CD4-positive, alpha-beta memory T cell (primary cell): ENCODE data around the gene TUSC1. TPM values are rescaled to one million over a fixed set of nuclear protein-coding genes. Genes with fewer than 3 reads are reported as not detected.

ENCODE experiments used
- CTCF ChIA-PET: fragments of 350-600 bp; sonication (Branson Sonifier 250); formaldehyde crosslinking; loops from one replicate; lab custom pipeline; 2021; ENCODE audit warnings: inconsistent platforms; ENCODE audit not compliant: partially characterized antibody; lab: Charles Lee
- POLR2A ChIA-PET: fragments of 350-600 bp; sonication (Branson Sonifier 250); formaldehyde crosslinking; loops from one replicate; lab custom pipeline; 2021; ENCODE audit not compliant: partially characterized antibody; lab: Charles Lee
- DNase-seq, 5 donors: peaks; one replicate each; pipeline versions ENCODE4 v3.0.0 to v3.0.0-alpha.2; 2020 to 2022; ENCODE audit warnings: mixed read lengths in 1 of 5
- H3K27ac ChIP-seq: one replicate; pipeline ENCODE4 v1.7.0; 2013; ENCODE audit warnings: low read depth, low read length
- H3K27me3 ChIP-seq: 2 replicates; pipeline ENCODE4 v1.7.0; 2013; ENCODE audit warnings: mild to moderate bottlenecking, low read length, moderate library complexity; ENCODE audit not compliant: insufficient read depth
- H3K36me3 ChIP-seq: 2 replicates; pipeline ENCODE4 v1.7.0; 2013; ENCODE audit warnings: mild to moderate bottlenecking, low read length, moderate library complexity; ENCODE audit not compliant: insufficient read depth
- H3K4me1 ChIP-seq: 2 replicates; pipeline ENCODE4 v1.7.0; 2013; ENCODE audit warnings: mild to moderate bottlenecking, low read length, moderate library complexity; ENCODE audit not compliant: insufficient read depth
- H3K4me3 ChIP-seq, 2 donors: one replicate each; pipeline ENCODE4 v1.7.0; 2013; ENCODE audit warnings: low read length in 2 of 2, mild to moderate bottlenecking in 1 of 2
- H3K9me3 ChIP-seq, 2 donors: one replicate each; pipeline ENCODE4 v1.7.0; 2013; ENCODE audit warnings: low read length in 2 of 2, control low read depth in 1 of 2; ENCODE audit not compliant: control insufficient read depth in 1 of 2
- H3K27ac Mint-ChIP-seq, 7 donors: one replicate each; pipeline ENCODE4 v1.8.0; 2020 to 2021; ENCODE audit warnings: mixed read lengths in 7 of 7, mild to moderate bottlenecking in 6 of 7, inconsistent platforms in 3 of 7, moderate library complexity in 3 of 7
- H3K27me3 Mint-ChIP-seq, 2 donors: one replicate each; pipeline ENCODE4 v1.8.0; 2020 to 2021; ENCODE audit warnings: mixed read lengths in 2 of 2
- H3K36me3 Mint-ChIP-seq, 2 donors: one replicate each; pipeline ENCODE4 v1.8.0; 2020 to 2021; ENCODE audit warnings: mixed read lengths in 2 of 2, inconsistent platforms in 1 of 2, mild to moderate bottlenecking in 1 of 2
- H3K4me1 Mint-ChIP-seq, 4 donors: one replicate each; pipeline ENCODE4 v1.8.0; 2020 to 2021; ENCODE audit warnings: mixed read lengths in 4 of 4, mild to moderate bottlenecking in 1 of 4
- H3K4me3 Mint-ChIP-seq, 8 donors: one replicate each; pipeline ENCODE4 v1.8.0; 2020 to 2021; ENCODE audit warnings: mixed read lengths in 8 of 8, mild to moderate bottlenecking in 7 of 8, moderate library complexity in 6 of 8, inconsistent platforms in 3 of 8
- H3K9me3 Mint-ChIP-seq, 8 donors: one replicate each; pipeline ENCODE4 v1.8.0; 2020 to 2021; ENCODE audit warnings: mixed read lengths in 8 of 8, mild to moderate bottlenecking in 5 of 8, inconsistent platforms in 3 of 8, moderate library complexity in 1 of 8
- intact Hi-C: fragments of 100-400 bp; cut with micrococcal nuclease; formaldehyde crosslinking; loops from one replicate; pipeline ENCODE4 v1.15.1; 2023
- polyA plus RNA-seq, 2 donors: library from polyadenylated mRNA; unstranded; fragments of 300-500 nt; fragmentation: Illumina TruSeq; gene quantifications; one replicate each; pipeline ENCODE4 v1.2.3, GENCODE V29; 2021
- total RNA-seq, 2 experiments: library from RNA; stranded (reverse); gene quantifications; one replicate each; pipeline ENCODE4 v1.2.3, GENCODE V29; 2021

Gene TUSC1
- total RNA-seq (not detected), polyA plus RNA-seq (under 1 TPM in 1 of 2 donors, not detected in 1; 0.32 TPM)

DNA sequence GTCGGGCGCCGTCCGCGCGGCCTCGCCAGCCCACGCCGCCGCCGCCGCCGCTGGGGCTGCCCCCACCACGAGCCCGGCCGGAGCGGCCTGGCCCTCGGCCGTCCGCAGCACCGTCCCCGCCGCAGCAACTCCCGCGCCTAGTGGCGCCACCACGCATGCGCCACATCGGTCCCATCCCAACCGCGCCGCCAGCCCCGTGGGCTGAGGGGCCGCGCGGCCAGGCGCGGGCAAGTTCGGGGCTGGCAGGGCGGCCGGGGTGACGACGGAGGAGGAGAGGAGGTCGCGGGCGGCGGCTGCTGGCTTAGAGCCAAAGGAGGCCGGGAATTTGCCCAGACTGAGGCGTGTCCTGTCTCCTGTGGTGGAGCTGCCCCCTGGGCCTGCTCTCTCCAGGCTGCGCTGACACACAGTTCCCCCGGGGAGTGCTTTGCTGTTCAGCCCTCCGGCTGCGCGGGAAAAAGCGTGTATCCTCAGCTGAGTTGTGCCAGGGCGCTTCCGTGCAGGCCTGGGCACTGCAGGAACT lies at the start of gene TUSC1:
TUSC1 (minus strand) TSS at position 298 of the 520 bp plus-strand sequence; CDS start at position 166, 132 bp downstream.
- Mint-ChIP-seq H3K36me3 (no peaks in the 10 kb centered on the region), H3K4me1 (peaks cover 0 to 2% (median 0%) of the 10 kb centered on the region in 4 donors), H3K9me3 (peaks cover 0 to 26% (median 16%) of the 10 kb centered on the region in 8 donors), H3K27me3 (peaks cover 2 to 6% of the 10 kb centered on the region in 2 donors), H3K4me3 (peak within 1 kb of the TSS in 3 of 8 donors; percentile 26 to 30 (median 27)), H3K27ac (no peak within 1 kb of the TSS)
- intact Hi-C loops, result loop anchor here (5.0 kb wide), 1 partner anchor 49 kb away; no protein-coding TSS in a partner anchor
- Histone ChIP-seq H3K27ac (no peak within 1 kb of the TSS), H3K27me3 (no peaks in the 10 kb centered on the region), H3K36me3 (no peaks in the 10 kb centered on the region), H3K9me3 (no peaks in the 10 kb centered on the region), H3K4me1 (no peaks in the 10 kb centered on the region), H3K4me3 (no peak within 1 kb of the TSS)
- DNase-seq, result no peak
- ChIA-PET CTCF (no interaction called here), POLR2A (no interaction called here)

DNA sequence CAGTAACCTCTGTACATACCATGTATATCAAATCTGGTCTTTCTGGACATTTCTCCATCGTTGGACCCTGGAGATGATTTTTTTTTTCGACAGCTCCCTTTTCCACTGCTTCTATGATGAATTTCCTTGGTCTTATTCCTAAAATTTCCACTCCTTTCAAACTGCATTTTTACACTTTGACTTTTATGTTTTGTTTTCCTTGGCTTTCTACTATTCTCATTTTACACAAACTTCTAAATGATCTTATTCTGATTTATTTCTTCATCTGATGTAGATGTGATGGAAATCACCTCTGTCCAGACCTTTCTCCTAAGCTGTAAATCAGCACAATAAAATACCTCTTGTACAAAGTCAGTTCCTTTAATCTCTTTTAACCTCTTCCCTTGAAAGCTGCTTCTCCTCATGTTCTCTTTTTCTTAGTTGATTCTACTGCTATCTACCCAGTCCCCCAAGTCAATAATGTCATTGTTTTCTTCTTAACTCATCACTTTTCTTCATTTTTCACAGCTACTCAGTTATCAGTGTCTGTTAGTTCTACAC lies 48.7 kb upstream of the TUSC1 start:
- Histone ChIP-seq H3K9me3 (peaks cover 0 to 4% of the 10 kb centered on the region in 2 donors), H3K4me1 (no peaks in the 10 kb centered on the region), H3K4me3 (no peak overlapping the region), H3K36me3 (no peaks in the 10 kb centered on the region), H3K27me3 (no peaks in the 10 kb centered on the region), H3K27ac (no peak overlapping the region)
- Mint-ChIP-seq H3K27ac (no peak overlapping the region), H3K36me3 (no peaks in the 10 kb centered on the region), H3K9me3 (peaks cover 0 to 18% (median 4%) of the 10 kb centered on the region in 8 donors), H3K4me1 (no peaks in the 10 kb centered on the region), H3K27me3 (no peaks in the 10 kb centered on the region), H3K4me3 (no peak overlapping the region)
- intact Hi-C loops, result loop anchor here (5.0 kb wide), 1 partner anchor 50 kb away; the partner anchor contains the start of gene TUSC1
- POLR2A ChIA-PET, result no interaction called here
- no peak for DNase-seq
- CTCF ChIA-PET, result no interaction called here

DNA sequence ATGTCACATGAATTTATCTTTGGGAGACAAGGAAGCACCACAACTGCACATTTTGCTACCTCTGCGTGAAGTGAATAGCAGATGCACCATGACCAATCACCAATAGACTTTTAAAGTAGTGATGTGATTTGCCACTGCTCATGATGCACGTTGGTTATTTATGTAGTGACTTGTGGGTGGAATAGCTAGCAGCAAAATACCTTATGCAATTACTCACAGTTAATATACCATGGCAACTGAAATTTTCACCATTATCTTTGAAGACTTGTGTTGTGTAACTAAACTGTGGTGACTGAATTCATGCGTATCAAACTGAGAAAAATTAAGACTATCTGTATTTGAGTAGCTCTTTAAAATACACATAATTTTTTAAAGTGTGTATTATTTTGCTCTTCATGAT lies 46.2 kb upstream of the TUSC1 start:
- peaks cover 0 to 7% (median under 1%) of the 10 kb centered on the region in 8 donors for H3K9me3 Mint-ChIP-seq
- CTCF ChIA-PET, result no interaction called here

DNA sequence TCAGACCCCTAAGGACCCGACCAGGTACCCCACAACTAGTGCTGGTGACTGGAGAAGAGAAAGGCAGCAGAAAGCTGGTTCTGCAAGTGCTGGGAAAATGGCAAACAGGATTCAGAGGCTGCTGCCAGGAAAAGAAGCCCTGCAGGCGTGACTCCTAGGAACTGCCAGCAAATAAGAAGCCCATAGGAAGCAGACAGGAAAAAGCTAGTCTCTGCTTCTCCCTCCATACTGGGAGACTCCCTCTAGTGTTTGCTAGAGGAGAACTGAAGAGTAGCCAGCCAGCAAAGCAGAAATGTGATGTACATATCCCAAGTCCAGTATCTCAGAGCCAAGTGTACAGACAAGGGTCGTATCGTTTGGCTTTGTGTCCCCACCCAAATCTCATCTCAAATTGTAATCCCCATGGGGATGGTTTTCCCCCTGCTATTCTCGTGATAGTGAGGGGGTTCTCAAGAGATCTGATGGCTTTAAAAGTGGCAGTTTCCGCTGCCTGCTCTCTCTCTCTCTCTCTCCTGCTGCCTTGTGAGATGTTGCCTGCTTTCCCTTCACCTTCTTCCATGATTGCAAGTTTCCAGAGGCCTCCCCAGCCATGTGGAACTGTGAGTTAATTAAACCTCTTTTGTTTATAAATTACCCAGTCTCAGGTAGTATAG lies 38.1 kb upstream of the TUSC1 start:
- Histone ChIP-seq H3K36me3 (no peaks in the 10 kb centered on the region), H3K9me3 (no peaks in the 10 kb centered on the region), H3K27ac (no peak overlapping the region), H3K4me3 (no peak overlapping the region), H3K27me3 (no peaks in the 10 kb centered on the region), H3K4me1 (no peaks in the 10 kb centered on the region)
- DNase-seq, result no peak
- intact Hi-C loops, result loop anchor here (10.0 kb wide), 1 partner anchor 52 kb away; no protein-coding TSS in a partner anchor
- CTCF ChIA-PET, result no interaction called here
- POLR2A ChIA-PET, result no interaction called here
- Mint-ChIP-seq H3K27ac (no peak overlapping the region), H3K4me3 (no peak overlapping the region), H3K9me3 (peaks cover 0 to 17% (median 7%) of the 10 kb centered on the region in 8 donors), H3K36me3 (no peaks in the 10 kb centered on the region), H3K27me3 (no peaks in the 10 kb centered on the region), H3K4me1 (no peaks in the 10 kb centered on the region)

More for the DNA sequence above, 46.2 kb upstream of the TUSC1 start:
- Histone ChIP-seq H3K36me3 (no peaks in the 10 kb centered on the region), H3K27ac (no peak overlapping the region), H3K4me3 (no peak overlapping the region), H3K4me1 (no peaks in the 10 kb centered on the region), H3K27me3 (no peaks in the 10 kb centered on the region), H3K9me3 (peaks cover 0 to 4% of the 10 kb centered on the region in 2 donors)
- POLR2A ChIA-PET, result no interaction called here
- DNase-seq, result no peak
- Mint-ChIP-seq H3K36me3 (no peaks in the 10 kb centered on the region), H3K4me3 (no peak overlapping the region), H3K27me3 (no peaks in the 10 kb centered on the region), H3K4me1 (no peaks in the 10 kb centered on the region), H3K27ac (no peak overlapping the region)
- intact Hi-C loops, result no loop called here

DNA sequence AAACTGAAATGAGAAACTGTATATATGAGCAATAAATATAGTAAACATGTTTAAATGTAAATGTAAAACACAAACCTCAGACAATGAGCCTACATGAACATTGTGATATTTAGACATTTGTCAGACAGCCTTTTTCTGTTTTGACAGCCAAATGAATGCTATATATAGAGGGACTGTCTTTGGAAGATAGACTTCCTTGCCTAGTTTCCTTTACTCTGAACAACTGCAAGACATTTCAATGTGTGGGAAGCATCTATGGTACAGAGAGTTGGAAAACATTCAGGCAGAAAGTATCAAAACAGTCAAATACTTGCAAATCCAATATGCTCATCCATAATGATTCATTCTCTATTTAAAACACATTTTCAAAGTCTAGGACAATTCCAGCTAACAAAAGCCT lies 31.7 kb upstream of the TUSC1 start:
- intact Hi-C loops, result loop anchor here (10.0 kb wide), 1 partner anchor 45 kb away; no protein-coding TSS in a partner anchor

DNA sequence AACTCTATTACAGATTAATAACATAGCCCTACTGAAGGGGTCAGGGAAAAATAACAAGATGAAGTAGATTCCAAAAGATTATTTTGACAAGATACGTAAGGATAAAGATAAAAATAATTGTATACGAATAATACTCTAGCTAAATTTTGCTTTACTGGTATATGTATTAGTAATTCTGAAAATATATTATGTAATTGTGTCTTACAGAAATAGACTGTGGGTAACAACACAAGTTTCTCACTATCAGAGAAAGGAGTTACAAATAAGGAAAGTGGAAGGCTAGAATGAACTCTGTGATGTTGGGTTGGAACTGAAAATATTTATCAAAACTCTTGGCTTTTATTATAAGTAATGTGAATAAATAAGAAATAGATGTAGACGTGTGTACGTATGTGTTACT lies 26.6 kb upstream of the TUSC1 start:
- Mint-ChIP-seq H3K27ac (no peak overlapping the region), H3K4me3 (no peak overlapping the region), H3K36me3 (no peaks in the 10 kb centered on the region), H3K27me3 (no peaks in the 10 kb centered on the region), H3K9me3 (peaks cover 0 to 9% (median 3%) of the 10 kb centered on the region in 8 donors), H3K4me1 (no peaks in the 10 kb centered on the region)
- Histone ChIP-seq H3K4me1 (no peaks in the 10 kb centered on the region), H3K36me3 (no peaks in the 10 kb centered on the region), H3K27me3 (no peaks in the 10 kb centered on the region), H3K4me3 (no peak overlapping the region), H3K9me3 (no peaks in the 10 kb centered on the region), H3K27ac (no peak overlapping the region)
- DNase-seq, result no peak
- intact Hi-C loops, result no loop called here
- ChIA-PET CTCF (no interaction called here), POLR2A (no interaction called here)

More for the DNA sequence above, 31.7 kb upstream of the TUSC1 start:
- no peak overlapping the region for H3K4me3 ChIP-seq
- Mint-ChIP-seq H3K27me3 (no peaks in the 10 kb centered on the region), H3K9me3 (peaks cover 0 to 7% (median 1%) of the 10 kb centered on the region in 8 donors), H3K4me3 (no peak overlapping the region), H3K27ac (no peak overlapping the region), H3K36me3 (no peaks in the 10 kb centered on the region), H3K4me1 (no peaks in the 10 kb centered on the region)
- no peak overlapping the region for H3K27ac ChIP-seq
- no peak for DNase-seq
- CTCF ChIA-PET, result no interaction called here
- no peaks in the 10 kb centered on the region for H3K9me3 ChIP-seq
- H3K36me3 ChIP-seq, result no peaks in the 10 kb centered on the region
- H3K27me3 ChIP-seq, result no peaks in the 10 kb centered on the region
- no peaks in the 10 kb centered on the region for H3K4me1 ChIP-seq
- POLR2A ChIA-PET, result no interaction called here

DNA sequence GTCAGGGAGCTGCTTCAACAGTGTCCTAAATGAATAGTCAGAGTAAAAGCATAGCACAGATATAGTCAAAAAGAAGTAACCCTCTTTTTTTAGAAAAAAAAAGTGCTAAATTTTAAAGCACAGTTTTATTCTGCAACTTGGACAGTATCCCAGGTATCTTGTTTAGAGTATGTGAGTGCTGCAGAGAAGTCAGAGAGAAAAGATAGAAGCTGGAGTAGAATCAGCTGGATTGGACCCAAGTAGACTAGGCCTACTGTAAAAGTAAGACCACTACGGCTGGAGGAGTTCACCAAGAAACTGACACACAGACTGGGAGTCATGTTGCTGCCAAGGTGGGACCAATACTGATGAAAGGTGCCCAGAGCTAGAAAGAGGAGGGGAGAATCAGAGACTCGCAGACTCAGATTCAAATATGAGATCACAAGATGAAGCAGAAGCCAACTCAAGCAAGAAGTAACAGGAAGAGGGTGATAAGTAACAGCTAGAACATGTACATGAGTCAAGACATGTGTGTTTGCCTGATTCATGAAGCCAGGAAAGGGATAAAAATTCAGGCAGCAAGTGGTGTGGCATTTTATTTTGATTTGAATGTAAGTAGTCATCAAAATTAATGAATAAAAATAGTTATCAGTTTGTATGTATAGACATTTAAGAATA lies 25.6 kb upstream of the TUSC1 start:
- Histone ChIP-seq H3K4me1 (no peaks in the 10 kb centered on the region), H3K4me3 (no peak overlapping the region), H3K27ac (no peak overlapping the region), H3K9me3 (no peaks in the 10 kb centered on the region), H3K27me3 (no peaks in the 10 kb centered on the region), H3K36me3 (no peaks in the 10 kb centered on the region)
- Mint-ChIP-seq H3K4me1 (no peaks in the 10 kb centered on the region), H3K27ac (no peak overlapping the region), H3K27me3 (no peaks in the 10 kb centered on the region), H3K4me3 (no peak overlapping the region), H3K36me3 (no peaks in the 10 kb centered on the region), H3K9me3 (peaks cover 0 to 9% (median 3%) of the 10 kb centered on the region in 8 donors)
- DNase-seq, result no peak
- intact Hi-C loops, result no loop called here
- ChIA-PET CTCF (no interaction called here), POLR2A (no interaction called here)
